ENCODE results near the gene CACNA1F. TPM values are rescaled to one million over a fixed set of nuclear protein-coding genes. Genes with fewer than 3 reads are reported as not detected.

CACNA1F gene
- total and polyA plus RNA-seq, 9 of the 15 experiments (the other 6 are each of a cell fraction or from before 2014, with no cell fraction given), result under 0.01 to 0.41 (median 0.03) TPM; not detected in 3

- TF ChIP-seq CTCF (IDR thresholded peaks at IDR 0.05 in 2 of 3, conservative IDR thresholded peaks at IDR 0.05 in 1 of 3; ENCODE audit: insufficient read depth in 2 of 3, low read depth in 1 of 3, low read length in 3 of 3), result peak; percentile 11 to 75 (median 47); a peak in 4 of 6 replicates
- TF ChIP-seq CHD2 (IDR thresholded peaks at IDR 0.05; ENCODE audit: low read depth, low read length), result peak; percentile 48
- TF ChIP-seq PRDM10 (IDR thresholded peaks at IDR 0.05; ENCODE audit: partially characterized antibody), result no peak
- TF ChIP-seq ATF7 (IDR thresholded peaks at IDR 0.05), result no peak
- no peak for TF ChIP-seq ZNF696 (CRISPR knock-in tag; conservative IDR thresholded peaks at IDR 0.05)
- TF ChIP-seq ZBTB34 (CRISPR knock-in tag; IDR thresholded peaks at IDR 0.05), result no peak
- TF ChIP-seq ARNT (IDR thresholded peaks at IDR 0.05), result no peak
- no peak for TF ChIP-seq HMBOX1 (IDR thresholded peaks at IDR 0.05)
- no peak for TF ChIP-seq IRF9 (tag; IDR thresholded peaks at IDR 0.05)
- 0 out of 4 replicates have a peak, but pooled peaks of 1 of the 2 experiments have one; percentile 3 for TF ChIP-seq MNT (conservative IDR thresholded peaks at IDR 0.05)
- no peak for TF ChIP-seq SNRNP70 (optimal IDR thresholded peaks at IDR 0.05; ENCODE audit: low read depth, low read length)
Observed at GRCh38 chrX:49175435-49176274, 57.5 kb downstream of the CACNA1F start (continued).
